ENCODE results near the gene CACNA1D. TPM values are rescaled to one million over a fixed set of nuclear protein-coding genes. Genes with fewer than 3 reads are reported as not detected.

Gene CACNA1D
- total RNA-seq, 1 donor from 2014 or later = 1.1 TPM

DNA sequence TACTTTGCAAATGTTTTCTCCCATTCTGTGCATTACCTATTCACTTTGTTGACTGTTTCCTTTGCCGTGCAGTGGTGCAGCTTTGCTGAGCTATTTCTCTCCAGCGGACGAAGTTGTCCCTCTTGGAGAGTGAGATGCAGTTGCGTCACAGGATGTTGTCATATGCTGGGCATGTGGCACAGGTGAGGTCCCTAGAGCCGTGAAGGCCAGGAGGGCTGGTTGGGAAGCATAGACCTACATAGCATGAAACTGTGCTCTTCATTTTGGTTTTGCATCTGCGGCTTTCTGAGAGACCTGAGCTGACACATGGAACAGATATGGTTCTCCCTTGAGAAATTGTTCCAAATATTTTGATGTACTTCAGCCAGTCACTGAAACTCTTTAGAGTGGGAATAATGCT lies 108.5 kb downstream of the CACNA1D start:
- Mint-ChIP-seq H3K27me3 (ENCODE audit: low read depth) (peaks cover 2% of the 10 kb centered on the region), H3K27ac (ENCODE audit: unreplicated experiment) (no peak overlapping the region)

GRCh38 chr3:53604232-53604631 lies 109.8 kb downstream of the CACNA1D start:
- peaks cover 3% of the 10 kb centered on the region for H3K36me3 Mint-ChIP-seq (ENCODE audit: low read depth)
- H3K27me3 Mint-ChIP-seq (ENCODE audit: low read depth) = peaks cover 2% of the 10 kb centered on the region
- H3K9me3 Mint-ChIP-seq = peaks cover 10% of the 10 kb centered on the region
- no peak overlapping the region for H3K27ac Mint-ChIP-seq (ENCODE audit: unreplicated experiment)
- H3K4me3 Mint-ChIP-seq = no peak overlapping the region
- DNase-seq (ENCODE audit: low read depth, low spot score) = no peak
- no peaks in the 10 kb centered on the region for H3K4me1 Mint-ChIP-seq
- no peak for TF ChIP-seq CTCF (conservative IDR thresholded peaks at IDR 0.05)

More for the DNA sequence above, 108.5 kb downstream of the CACNA1D start:
- no peak for DNase-seq (ENCODE audit: low read depth, low spot score)
- Mint-ChIP-seq H3K36me3 (ENCODE audit: low read depth) (peaks cover 3% of the 10 kb centered on the region), H3K4me1 (no peaks in the 10 kb centered on the region), H3K4me3 (no peak overlapping the region), H3K9me3 (peaks cover 6% of the 10 kb centered on the region)
- TF ChIP-seq CTCF (conservative IDR thresholded peaks at IDR 0.05) = no peak

- DNase-seq (ENCODE audit: low read depth, low spot score) = no peak
- Mint-ChIP-seq H3K9me3 (peaks cover 13% of the 10 kb centered on the region), H3K4me1 (no peaks in the 10 kb centered on the region), H3K27me3 (ENCODE audit: low read depth) (peaks cover 5% of the 10 kb centered on the region), H3K4me3 (no peak overlapping the region), H3K36me3 (ENCODE audit: low read depth) (peaks cover 3% of the 10 kb centered on the region), H3K27ac (ENCODE audit: unreplicated experiment) (no peak overlapping the region)
- TF ChIP-seq CTCF (conservative IDR thresholded peaks at IDR 0.05) = no peak
Measured at GRCh38 chr3:53606793-53607192, 112.4 kb downstream of the CACNA1D start.

DNA sequence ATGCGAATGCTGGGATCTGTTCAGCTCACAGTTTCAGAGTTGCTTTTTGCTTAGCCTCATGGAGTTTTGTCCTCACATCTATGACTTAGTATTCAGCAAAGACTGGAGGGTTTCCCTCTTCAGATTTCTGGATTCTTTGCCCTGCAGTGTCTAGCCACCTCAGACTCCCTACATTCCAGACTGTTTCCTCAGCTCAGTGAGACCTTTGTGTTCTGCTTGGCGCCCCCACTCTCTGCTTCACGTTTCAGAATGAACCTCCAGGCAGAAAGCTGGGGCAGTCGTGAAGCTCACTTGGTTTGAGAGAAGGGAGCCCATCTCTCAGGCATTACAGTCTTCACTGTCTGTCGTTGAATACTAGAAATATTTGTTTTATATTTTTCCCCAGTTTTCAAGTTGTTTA lies 118.1 kb downstream of the CACNA1D start:
- no peak overlapping the region for H3K27ac Mint-ChIP-seq (ENCODE audit: unreplicated experiment)

DNA sequence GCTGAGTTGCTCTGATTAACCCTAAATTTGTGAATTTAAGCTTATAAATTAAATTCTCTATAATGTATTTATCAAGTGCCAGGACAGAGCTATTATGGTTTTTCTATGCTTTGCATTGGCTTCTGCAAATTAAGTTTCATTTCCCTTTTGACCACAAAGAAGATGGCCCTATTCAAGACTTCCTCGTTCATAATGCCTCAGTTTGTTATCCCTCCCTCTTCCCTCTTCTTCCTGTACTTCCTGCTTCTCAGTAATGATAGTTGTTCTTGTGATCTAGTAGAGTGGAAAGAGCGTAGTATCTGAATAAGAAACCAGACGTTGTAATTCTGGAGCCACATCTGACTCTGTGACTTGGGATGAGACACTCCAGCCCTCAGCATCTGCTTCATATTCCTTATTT lies 118.7 kb downstream of the CACNA1D start:
- no peak for TF ChIP-seq CTCF (conservative IDR thresholded peaks at IDR 0.05)
- H3K9me3 Mint-ChIP-seq = peaks cover 6% of the 10 kb centered on the region
- peaks cover 6% of the 10 kb centered on the region for H3K27me3 Mint-ChIP-seq (ENCODE audit: low read depth)
- no peak for DNase-seq (ENCODE audit: low read depth, low spot score)
- no peak overlapping the region for H3K27ac Mint-ChIP-seq (ENCODE audit: unreplicated experiment)
- H3K4me3 Mint-ChIP-seq = no peak overlapping the region
- H3K36me3 Mint-ChIP-seq (ENCODE audit: low read depth) = no peaks in the 10 kb centered on the region
- H3K4me1 Mint-ChIP-seq = no peaks in the 10 kb centered on the region

More for the DNA sequence above, 118.1 kb downstream of the CACNA1D start:
- H3K27me3 Mint-ChIP-seq (ENCODE audit: low read depth) = peaks cover 6% of the 10 kb centered on the region
- H3K4me1 Mint-ChIP-seq = no peaks in the 10 kb centered on the region
- TF ChIP-seq CTCF (conservative IDR thresholded peaks at IDR 0.05) = no peak
- peaks cover 6% of the 10 kb centered on the region for H3K9me3 Mint-ChIP-seq
- no peak for DNase-seq (ENCODE audit: low read depth, low spot score)
- no peak overlapping the region for H3K4me3 Mint-ChIP-seq
- no peaks in the 10 kb centered on the region for H3K36me3 Mint-ChIP-seq (ENCODE audit: low read depth)

DNA sequence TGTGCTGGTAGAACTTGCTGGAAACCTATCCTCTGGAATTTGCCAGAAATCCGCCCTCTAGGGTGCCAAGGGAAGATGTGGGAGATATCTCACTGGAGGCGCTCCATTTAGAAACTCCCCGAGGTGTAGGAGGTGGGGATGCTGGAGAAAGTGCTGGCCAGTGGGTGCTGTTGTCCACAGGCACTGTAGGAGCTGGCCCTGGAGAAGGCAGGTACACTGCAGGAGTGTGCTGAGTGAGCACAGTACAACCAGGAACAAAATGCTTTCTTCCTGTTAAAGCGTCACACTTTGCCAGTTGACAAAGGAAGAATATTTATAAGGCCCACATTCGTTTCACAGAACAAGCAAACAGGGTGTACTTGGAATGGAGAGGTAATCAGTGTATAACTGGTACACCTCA lies 119.9 kb downstream of the CACNA1D start:
- H3K4me1 Mint-ChIP-seq = no peaks in the 10 kb centered on the region
- H3K27ac Mint-ChIP-seq (ENCODE audit: unreplicated experiment) = no peak overlapping the region
- TF ChIP-seq CTCF (conservative IDR thresholded peaks at IDR 0.05) = no peak
- H3K27me3 Mint-ChIP-seq (ENCODE audit: low read depth) = peaks cover 6% of the 10 kb centered on the region
- peaks cover 3% of the 10 kb centered on the region for H3K9me3 Mint-ChIP-seq
- no peaks in the 10 kb centered on the region for H3K36me3 Mint-ChIP-seq (ENCODE audit: low read depth)
- no peak for DNase-seq (ENCODE audit: low read depth, low spot score)
- H3K4me3 Mint-ChIP-seq = no peak overlapping the region

All from neural crest cell (in vitro differentiated cells).